MM.1S (cell line): ENCODE data around the gene EEA1.

Experiments used
- DNase-seq: peaks from one replicate; pipeline ENCODE4 v3.0.0-alpha.2; 2015
- H2AFZ ChIP-seq: fragments of 300-600 bp; sonication (generic); 2 replicates; pipeline ENCODE4 v1.6.0; 2016; ENCODE audit warnings: antibody characterized with exemption, low read length
- H3F3A ChIP-seq: fragments of 300-600 bp; sonication (generic); 2 replicates; pipeline ENCODE4 v1.6.1; 2016; ENCODE audit warnings: mild to moderate bottlenecking, antibody characterized with exemption, low read length, moderate library complexity, mixed read lengths; ENCODE audit not compliant: insufficient read depth
- H3K27ac ChIP-seq: fragments of 300-600 bp; sonication (generic); 2 replicates; pipeline ENCODE4 v1.5.1; 2016; ENCODE audit warnings: mild to moderate bottlenecking, low read length
- H3K27me3 ChIP-seq: fragments of 300-600 bp; sonication (generic); replicated peaks from 2 replicates; pipeline ENCODE4 v1.6.0; 2016; ENCODE audit warnings: low read length; ENCODE audit not compliant: insufficient read depth
- H3K36me3 ChIP-seq: fragments of 300-600 bp; sonication (generic); replicated peaks from 2 replicates; pipeline ENCODE4 v1.6.1; 2016; ENCODE audit warnings: mild to moderate bottlenecking, low read length, mixed read lengths; ENCODE audit not compliant: insufficient read depth
- H3K4me1 ChIP-seq: fragments of 300-600 bp; sonication (generic); 2 replicates; pipeline ENCODE4 v1.6.1; 2016; ENCODE audit warnings: low read length, mixed read lengths
- H3K4me2 ChIP-seq: fragments of 300-600 bp; sonication (generic); 2 replicates; pipeline ENCODE4 v1.6.0; 2016; ENCODE audit warnings: low read depth, low read length
- H3K4me3 ChIP-seq: fragments of 300-600 bp; sonication (generic); 2 replicates; pipeline ENCODE4 v1.5.1; 2016; ENCODE audit warnings: low read length, mixed read lengths
- H3K79me2 ChIP-seq: fragments of 300-600 bp; sonication (generic); 2 replicates; pipeline ENCODE4 v1.6.1; 2016; ENCODE audit warnings: mixed run types, low read length, mixed read lengths
- H3K9ac ChIP-seq: fragments of 300-600 bp; sonication (generic); 2 replicates; pipeline ENCODE4 v1.6.1; 2016; ENCODE audit warnings: low read length, mixed read lengths
- H3K9me2 ChIP-seq: fragments of 300-600 bp; sonication (generic); replicated peaks from 2 replicates; pipeline ENCODE4 v1.6.1; 2016; ENCODE audit warnings: mild to moderate bottlenecking, low read length, mixed read lengths; ENCODE audit not compliant: insufficient read depth
- H3K9me3 ChIP-seq: fragments of 300-600 bp; sonication (generic); replicated peaks from 2 replicates; pipeline ENCODE4 v1.6.1; 2016; ENCODE audit warnings: mild to moderate bottlenecking, low read length, mixed read lengths; ENCODE audit not compliant: insufficient read depth
- H4K20me1 ChIP-seq: fragments of 300-600 bp; sonication (generic); 2 replicates; pipeline ENCODE4 v1.6.1; 2016; ENCODE audit warnings: mild to moderate bottlenecking, low read length, moderate library complexity, mixed read lengths; ENCODE audit not compliant: insufficient read depth
- EZH2 ChIP-seq: fragments of 300-600 bp; sonication (generic); optimal IDR thresholded peaks from 2 replicates; pipeline ENCODE3; 2017; ENCODE audit warnings: low read depth, mild to moderate bottlenecking, antibody characterized with exemption, low read length, mixed read lengths
- EZH2phosphoT487 ChIP-seq: fragments of 300-600 bp; sonication (generic); IDR thresholded peaks from 2 replicates; pipeline ENCODE4 v1.6.1; 2018; ENCODE audit warnings: antibody characterized with exemption, low read length
- TF ChIP-seq, protein P1 (sequence below): fragments of 300-600 bp; sonication (generic); IDR thresholded peaks from 2 replicates; pipeline ENCODE4 v1.5.1; 2016; ENCODE audit warnings: antibody characterized with exemption, low read length, mixed read lengths

The EEA1 gene

DNA sequence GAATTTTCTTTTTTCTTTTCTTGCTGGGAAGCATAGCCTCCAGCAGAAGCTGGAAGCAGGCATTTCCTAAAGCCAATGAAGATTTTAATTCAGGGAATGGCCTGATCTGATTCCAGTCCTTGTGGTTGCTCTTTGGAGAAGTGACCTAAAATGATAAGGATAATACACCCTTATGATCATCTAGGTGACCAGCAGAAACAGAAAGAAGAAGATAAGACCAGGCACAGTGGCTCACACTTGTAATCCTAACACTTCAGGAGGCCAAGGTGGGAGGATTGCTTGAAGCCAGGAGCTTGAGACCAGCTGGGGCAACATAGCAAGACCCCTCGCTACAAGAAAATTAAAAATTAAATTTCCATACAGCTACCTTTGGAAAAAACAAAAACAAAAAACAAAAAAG, 51.2 kb downstream of the EEA1 start:
- no peaks in the 10 kb centered on the region for H3K36me3 ChIP-seq
- TF ChIP-seq, protein P1, sequence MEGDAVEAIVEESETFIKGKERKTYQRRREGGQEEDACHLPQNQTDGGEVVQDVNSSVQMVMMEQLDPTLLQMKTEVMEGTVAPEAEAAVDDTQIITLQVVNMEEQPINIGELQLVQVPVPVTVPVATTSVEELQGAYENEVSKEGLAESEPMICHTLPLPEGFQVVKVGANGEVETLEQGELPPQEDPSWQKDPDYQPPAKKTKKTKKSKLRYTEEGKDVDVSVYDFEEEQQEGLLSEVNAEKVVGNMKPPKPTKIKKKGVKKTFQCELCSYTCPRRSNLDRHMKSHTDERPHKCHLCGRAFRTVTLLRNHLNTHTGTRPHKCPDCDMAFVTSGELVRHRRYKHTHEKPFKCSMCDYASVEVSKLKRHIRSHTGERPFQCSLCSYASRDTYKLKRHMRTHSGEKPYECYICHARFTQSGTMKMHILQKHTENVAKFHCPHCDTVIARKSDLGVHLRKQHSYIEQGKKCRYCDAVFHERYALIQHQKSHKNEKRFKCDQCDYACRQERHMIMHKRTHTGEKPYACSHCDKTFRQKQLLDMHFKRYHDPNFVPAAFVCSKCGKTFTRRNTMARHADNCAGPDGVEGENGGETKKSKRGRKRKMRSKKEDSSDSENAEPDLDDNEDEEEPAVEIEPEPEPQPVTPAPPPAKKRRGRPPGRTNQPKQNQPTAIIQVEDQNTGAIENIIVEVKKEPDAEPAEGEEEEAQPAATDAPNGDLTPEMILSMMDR, result no peak
- TF ChIP-seq EZH2, result no peak
- no peak for TF ChIP-seq EZH2phosphoT487
- H3K79me2 ChIP-seq, result no peaks in the 10 kb centered on the region
- no peak overlapping the region for H2AFZ ChIP-seq
- DNase-seq, result no peak
- H3K4me2 ChIP-seq, result no peak overlapping the region
- H3K27me3 ChIP-seq, result no peaks in the 10 kb centered on the region
- H3K9me3 ChIP-seq, result no peaks in the 10 kb centered on the region
- no peak overlapping the region for H3K4me3 ChIP-seq
- no peak overlapping the region for H3K27ac ChIP-seq
- no peaks in the 10 kb centered on the region for H3K4me1 ChIP-seq
- no peaks in the 10 kb centered on the region for H3K9me2 ChIP-seq
- H3F3A ChIP-seq, result no peaks in the 10 kb centered on the region
- no peak overlapping the region for H3K9ac ChIP-seq
- no peaks in the 10 kb centered on the region for H4K20me1 ChIP-seq

DNA sequence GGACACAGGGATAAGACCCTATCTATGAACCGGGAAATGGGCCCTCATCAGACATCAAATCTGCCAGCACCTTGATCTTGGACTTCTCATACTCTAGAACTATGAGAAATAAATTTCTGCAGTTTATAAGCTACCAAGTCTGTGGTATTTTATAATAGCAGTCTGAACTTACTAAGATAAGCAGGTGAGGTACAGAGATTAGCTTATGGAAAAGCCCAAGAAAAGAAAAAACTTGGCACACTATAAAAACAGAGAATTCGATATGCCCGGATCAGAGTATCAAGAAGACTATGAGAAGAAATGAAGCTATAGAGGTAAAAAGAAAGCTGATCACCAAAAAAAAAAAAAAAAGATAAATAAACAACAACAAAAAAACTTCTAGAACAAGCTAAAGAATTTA, 52.6 kb downstream of the EEA1 start:
- Histone ChIP-seq H3F3A (no peaks in the 10 kb centered on the region), H3K4me3 (no peak overlapping the region), H4K20me1 (no peaks in the 10 kb centered on the region), H3K79me2 (no peaks in the 10 kb centered on the region), H3K27ac (no peak overlapping the region), H3K27me3 (no peaks in the 10 kb centered on the region), H2AFZ (no peak overlapping the region), H3K4me2 (no peak overlapping the region), H3K9me3 (no peaks in the 10 kb centered on the region), H3K9ac (no peak overlapping the region), H3K36me3 (no peaks in the 10 kb centered on the region), H3K9me2 (no peaks in the 10 kb centered on the region), H3K4me1 (no peaks in the 10 kb centered on the region)
- DNase-seq, result no peak
- TF ChIP-seq EZH2 (no peak), EZH2phosphoT487 (no peak)
- TF ChIP-seq, protein P1, result no peak

DNA sequence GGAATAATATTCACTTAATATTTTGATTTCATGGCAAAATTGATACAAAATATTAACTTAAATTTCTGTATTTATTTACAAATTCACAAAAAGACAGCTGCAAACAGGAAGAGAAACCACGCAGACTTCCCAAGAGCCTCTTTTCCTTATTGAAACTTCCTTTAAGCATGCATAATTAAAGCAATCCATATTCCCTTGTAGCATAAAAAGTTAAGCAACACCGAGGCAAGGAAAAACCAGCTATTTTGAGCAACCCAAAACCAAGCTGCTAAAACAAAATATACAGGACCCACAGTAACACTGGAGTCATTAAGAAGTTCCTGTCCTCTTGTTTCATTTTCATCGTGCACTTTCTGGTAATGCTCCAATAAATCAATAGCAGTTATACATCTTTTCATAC, 58.0 kb downstream of the EEA1 start:
- Histone ChIP-seq H3K36me3 (no peaks in the 10 kb centered on the region), H3K9me3 (no peaks in the 10 kb centered on the region), H3K79me2 (no peaks in the 10 kb centered on the region), H4K20me1 (no peaks in the 10 kb centered on the region), H3K4me1 (0 out of 2 replicates have a peak, but pooled peaks cover 4% of the 10 kb centered on the region), H3K4me3 (no peak overlapping the region), H3K9me2 (no peaks in the 10 kb centered on the region), H3K4me2 (no peak overlapping the region), H3K9ac (no peak overlapping the region), H3K27me3 (no peaks in the 10 kb centered on the region), H3F3A (no peaks in the 10 kb centered on the region), H3K27ac (no peak overlapping the region), H2AFZ (no peak overlapping the region)
- DNase-seq, result no peak
- TF ChIP-seq EZH2phosphoT487, result no peak

DNA sequence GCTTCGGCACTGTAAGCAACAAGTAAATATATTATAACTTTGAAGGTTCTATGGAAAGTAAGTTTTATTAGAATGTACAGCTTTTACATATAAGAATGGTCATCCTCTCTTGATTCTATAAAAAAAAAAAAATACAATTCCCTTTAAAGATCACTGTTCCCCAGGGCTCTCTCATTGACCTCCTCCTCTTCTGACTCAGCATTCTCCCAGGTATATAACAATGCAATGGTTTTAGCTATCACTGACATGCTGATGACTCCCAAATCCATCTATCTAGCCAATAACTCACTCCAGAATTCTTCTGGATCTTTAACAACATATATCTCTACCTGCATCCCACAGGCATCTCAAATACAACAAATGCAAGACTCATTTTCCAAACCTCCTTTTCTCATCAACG, 62.7 kb downstream of the EEA1 start:
- Histone ChIP-seq H3K4me3 (no peak overlapping the region), H3K79me2 (no peaks in the 10 kb centered on the region), H3K36me3 (no peaks in the 10 kb centered on the region), H3K9me3 (no peaks in the 10 kb centered on the region), H3F3A (no peaks in the 10 kb centered on the region), H3K27me3 (no peaks in the 10 kb centered on the region), H3K27ac (no peak overlapping the region), H2AFZ (no peak overlapping the region), H3K9me2 (no peaks in the 10 kb centered on the region), H3K4me2 (no peak overlapping the region), H4K20me1 (no peaks in the 10 kb centered on the region), H3K4me1 (0 out of 2 replicates have a peak, but pooled peaks cover 4% of the 10 kb centered on the region), H3K9ac (no peak overlapping the region)
- DNase-seq, result no peak
- TF ChIP-seq, protein P1, result no peak
- TF ChIP-seq EZH2phosphoT487 (no peak), EZH2 (no peak)
